ENCODE data around the gene TNS2.
"Not testable (repeated sequence)": the region's sequence is repeated elsewhere in the genome, so short reads cannot be mapped to it uniquely, and the experiment has no call there.

Gene TNS2

DNA sequence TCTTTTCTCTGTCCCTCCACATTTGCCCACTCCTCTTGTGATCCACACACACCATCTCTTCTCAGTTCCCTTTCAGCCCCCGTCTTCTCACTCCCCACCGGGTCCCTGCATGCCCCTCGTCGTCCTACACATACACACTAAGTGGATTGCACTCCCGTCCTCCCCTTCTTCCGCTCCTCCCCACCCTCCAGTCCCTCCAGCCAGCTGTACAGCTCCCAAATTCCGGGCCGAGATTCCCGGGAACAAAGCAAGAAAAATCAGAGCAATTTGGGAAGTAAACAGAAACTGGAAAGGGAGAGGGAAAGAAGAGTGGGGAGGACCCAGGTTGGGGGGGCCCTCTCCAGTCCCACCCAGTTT, 47.3 kb downstream of the TNS2 start:
- no peak for DNase-seq

DNA sequence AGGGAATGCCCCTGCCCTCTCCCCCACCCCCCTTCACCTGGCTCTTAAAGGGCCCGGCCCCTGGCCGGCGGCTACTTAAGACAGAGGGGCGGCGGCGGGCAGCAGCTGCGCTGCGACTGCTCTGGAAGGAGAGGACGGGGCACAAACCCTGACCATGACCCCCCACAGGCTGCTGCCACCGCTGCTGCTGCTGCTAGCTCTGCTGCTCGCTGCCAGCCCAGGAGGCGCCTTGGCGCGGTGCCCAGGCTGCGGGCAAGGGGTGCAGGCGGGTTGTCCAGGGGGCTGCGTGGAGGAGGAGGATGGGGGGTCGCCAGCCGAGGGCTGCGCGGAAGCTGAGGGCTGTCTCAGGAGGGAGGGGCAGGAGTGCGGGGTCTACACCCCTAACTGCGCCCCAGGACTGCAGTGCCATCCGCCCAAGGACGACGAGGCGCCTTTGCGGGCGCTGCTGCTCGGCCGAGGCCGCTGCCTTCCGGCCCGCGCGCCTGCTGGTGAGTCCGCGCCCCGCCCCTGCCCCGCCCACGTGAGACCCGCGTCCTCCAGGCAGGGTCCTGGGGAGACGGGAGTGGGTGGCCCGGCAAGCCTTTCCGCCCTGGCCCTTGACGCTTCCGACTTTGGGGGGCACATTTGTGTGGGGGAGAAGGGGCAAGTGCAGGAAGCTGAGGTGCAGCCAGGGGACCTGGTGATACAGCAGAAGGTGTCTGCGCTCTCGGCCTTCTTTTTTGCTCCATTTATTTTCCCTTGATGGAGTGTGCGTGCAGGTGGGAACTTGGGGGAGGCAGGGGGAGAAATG, 47.9 kb downstream of the TNS2 start, which contains the start of gene IGFBP6:
IGFBP6 (plus strand) TSS at position 104 of the 790 bp plus-strand sequence; CDS start at position 155, 51 bp downstream.
- peak; percentile 45 to 56 for DNase-seq

DNA sequence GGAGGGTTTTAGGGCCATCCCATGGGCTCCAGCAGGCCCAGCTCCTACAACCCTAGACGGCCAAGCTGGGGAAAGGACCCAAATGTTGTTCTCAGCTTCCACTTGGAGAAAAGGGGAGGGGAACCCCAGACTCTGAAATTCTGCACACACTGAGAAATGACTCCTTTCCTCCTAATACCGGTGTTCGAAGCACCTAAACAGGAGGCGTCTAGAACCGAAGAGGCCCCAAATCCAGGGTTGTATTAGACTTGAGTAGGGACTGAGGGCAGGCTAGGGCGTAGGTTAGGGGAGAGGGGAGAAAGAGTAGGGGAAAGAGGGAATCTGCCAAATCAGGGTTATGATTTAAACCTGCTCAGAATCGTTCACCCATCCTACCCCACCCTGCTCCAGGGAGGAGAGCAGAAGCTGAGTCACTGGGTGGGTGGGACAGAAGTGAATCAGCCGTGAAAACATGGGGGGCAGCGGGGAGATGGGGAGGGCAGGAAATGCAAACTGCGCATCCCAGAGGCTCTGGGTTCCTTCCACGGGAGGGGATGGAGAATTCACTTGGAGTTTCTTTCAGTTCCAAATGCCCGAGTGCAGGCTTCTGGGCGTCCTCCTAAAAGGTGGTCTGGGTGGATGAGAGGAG, 48.6 kb downstream of the TNS2 start:
- DNase-seq = peak in 1 of 2 donors; percentile 8

DNA sequence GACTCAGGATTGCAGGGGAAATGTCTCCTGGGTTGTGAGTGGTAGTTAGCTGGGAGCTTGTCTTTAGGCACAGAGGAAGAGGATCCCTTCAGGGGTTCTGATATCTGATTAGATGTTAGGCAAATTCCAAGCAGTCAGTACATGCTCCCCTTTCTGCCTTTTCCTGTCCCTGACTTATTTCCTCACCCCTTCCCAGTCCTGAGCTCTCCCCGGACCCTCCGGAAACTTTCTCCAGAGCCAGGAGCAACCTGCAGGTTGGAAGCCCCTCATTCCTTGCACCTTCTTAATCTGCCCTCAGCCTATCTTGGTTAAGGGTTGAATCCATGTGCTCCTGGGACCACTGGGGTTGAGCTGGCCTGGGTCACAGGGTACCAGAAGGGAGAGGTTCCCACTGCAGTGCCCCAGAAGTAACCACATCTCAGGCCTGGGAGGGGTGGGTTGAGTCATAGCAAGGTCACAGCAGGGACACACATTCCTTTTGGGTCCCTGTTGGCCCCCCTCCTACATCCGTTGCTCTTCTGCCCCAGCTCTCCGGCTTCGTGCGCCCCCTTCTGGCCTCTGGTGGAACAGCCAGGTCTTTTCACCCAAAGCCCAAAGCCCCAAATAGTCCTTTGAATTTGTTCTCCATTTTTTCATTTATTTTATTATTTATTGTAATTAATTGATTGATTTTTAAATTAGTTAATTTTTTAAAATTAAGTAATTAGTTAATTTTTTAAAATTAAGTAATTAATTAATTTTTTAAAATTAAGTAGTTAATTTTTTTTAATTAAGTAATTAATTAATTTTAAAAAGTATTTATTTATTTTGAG, 49.4 kb downstream of the TNS2 start:
- peak; percentile 90 to 92 for DNase-seq

DNA sequence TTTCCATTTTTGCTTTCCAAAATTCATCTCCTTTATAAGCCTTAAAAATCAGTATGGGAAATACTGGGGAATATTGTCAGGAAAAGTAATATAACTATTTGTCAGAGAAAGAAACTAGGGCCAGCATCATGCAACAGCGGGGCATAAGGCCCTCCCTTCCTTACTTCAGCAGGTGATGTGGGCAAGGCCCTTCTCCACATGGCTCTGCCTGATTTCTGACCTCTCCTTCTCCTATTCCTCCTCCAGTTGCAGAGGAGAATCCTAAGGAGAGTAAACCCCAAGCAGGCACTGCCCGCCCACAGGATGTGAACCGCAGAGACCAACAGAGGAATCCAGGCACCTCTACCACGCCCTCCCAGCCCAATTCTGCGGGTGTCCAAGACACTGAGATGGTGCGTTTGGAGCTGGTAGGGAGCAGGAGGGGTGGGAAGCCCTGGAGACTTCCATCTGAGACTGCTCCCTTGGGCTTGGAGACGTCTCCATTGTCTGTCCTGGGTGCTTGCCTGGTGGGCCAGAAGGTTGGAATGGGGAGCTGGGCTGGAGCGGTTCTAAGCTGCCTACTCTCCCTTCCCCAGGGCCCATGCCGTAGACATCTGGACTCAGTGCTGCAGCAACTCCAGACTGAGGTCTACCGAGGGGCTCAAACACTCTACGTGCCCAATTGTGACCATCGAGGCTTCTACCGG, 50.7 kb downstream of the TNS2 start:
- DNase-seq = no peak

DNA sequence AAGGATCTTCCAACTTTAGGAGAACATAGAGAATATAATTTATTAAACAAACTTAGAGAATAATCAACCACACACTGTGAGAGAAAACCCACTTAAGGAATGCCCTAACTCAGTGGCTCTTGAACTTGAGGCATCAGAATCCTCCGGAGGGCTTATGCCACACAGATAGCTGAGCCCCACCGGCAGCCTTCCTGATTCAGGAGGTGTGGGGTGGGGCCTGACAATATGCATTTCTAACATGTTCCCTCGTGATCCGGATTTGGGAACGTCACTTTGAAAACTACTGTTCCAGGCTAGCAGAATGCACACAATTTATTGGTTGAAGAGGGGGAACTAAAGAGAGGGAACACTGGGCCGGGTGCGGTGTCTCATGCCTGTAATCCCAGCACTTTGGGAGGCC, 51.4 kb downstream of the TNS2 start:
- DNase-seq = no peak

DNA sequence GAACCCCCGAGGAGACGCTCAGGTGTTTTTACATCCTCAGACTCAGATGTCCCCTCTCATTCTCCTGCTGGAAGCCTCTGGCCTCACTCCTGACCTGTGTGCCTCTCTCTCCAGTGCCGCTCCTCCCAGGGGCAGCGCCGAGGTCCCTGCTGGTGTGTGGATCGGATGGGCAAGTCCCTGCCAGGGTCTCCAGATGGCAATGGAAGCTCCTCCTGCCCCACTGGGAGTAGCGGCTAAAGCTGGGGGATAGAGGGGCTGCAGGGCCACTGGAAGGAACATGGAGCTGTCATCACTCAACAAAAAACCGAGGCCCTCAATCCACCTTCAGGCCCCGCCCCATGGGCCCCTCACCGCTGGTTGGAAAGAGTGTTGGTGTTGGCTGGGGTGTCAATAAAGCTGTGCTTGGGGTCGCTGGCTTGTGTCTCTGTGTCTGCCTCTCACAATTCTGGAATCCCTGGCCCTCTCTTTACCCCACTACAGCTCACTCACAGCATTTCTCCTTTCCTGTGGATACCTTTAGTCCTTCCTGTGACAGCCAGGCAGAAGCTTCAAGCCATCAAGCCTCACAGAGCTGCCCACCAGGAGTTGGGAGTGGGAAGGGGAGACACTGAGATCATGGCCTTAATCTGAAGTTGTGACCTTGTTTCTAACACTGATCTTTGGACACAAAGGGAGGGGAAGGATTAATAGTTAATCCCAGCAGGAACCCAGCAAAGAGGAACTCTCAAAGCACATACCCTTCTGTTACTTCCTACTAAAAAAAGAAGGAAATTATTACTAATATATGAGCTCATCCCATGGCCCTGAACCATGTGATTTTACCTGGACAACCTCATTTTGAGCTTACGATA, 52.3 kb downstream of the TNS2 start:
- no peak for DNase-seq

DNA sequence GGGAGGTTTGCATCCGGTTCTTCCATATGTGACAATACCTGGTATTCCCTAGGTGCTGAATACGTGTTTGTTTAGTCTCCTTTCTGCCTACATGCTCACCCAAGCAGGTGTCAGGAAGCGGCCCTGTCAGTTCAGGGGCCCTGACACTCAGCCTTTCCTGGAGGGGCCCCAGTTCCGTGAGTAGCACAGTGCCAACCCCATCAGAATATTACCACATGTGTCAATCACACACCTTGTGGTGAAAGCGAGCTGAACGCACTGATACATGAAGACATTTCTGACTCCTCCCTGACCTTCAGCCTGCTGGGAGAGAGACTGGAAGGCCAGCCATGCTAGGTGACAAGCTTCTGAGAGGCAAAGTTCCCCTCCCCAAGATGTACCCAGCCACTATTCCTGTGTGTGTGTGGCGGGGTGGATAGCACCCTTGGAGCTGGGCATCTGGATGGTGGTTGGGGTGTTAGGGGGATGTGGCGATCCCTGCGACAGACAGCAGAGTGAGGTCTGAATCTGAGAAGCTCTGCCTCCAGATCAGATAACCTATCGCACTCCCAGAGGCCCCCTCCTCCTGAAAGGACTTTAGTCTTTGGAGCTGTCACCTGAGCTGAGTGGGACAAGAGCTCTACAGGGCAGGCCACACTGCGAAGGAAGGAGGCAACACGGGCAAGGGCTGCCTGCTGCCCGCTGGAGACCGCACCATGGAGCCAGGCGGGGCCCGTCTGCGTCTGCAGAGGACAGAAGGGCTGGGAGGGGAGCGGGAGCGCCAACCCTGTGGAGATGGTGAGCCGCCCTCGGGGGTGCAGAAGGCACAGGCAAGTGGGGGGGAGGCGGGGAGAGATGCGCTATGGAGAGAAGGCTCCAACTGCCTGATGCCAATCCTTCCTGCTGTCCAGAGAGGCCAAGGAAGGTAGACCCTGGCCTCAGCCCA, 53.3 kb downstream of the TNS2 start, which contains the start of gene SOAT2:
SOAT2 (plus strand) TSS at position 604 of the 925 bp plus-strand sequence; CDS start at position 696, 92 bp downstream.
- peak in 1 of 2 donors; percentile 10 for DNase-seq

DNA sequence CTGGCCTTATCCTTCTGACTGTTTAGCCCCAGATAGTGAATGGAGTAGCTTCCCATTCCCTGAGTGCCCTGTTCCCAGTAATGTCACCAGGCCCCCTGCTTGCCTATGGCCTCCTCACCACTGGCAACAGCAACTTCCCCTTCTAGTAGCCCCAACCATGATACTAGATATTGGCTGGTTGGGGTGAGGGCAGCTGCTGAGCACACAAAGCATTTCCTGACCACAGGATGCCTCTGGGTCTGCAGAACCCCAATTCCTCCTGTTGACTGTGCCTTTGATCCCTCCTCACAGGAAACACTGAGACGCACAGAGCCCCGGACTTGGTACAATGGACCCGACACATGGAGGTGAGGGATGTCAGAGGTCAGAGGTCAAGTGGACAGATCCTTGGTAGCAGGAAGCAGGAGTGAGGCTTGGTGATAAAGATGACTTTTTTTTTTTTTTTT, 54.0 kb downstream of the TNS2 start:
- no peak for DNase-seq

DNA sequence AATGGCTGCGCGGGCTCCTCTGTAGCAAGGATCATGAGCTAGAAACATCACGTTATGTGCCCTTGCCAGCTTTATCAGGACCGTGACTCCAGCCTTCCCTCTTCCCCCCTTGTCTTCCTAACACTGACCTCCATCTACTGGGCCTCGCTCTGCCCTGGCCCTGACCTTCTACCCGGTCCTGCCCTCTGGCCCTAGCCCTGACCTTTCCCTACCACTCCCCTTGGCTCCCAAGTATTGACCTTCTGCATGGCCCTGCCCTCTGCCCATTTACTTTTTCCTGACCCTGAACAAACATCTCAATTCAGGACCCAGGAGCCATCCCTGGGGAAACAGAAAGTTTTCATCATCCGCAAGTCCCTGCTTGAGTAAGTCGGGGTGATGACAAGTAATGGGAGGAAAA, 55.4 kb downstream of the TNS2 start:
- DNase-seq = no peak

DNA sequence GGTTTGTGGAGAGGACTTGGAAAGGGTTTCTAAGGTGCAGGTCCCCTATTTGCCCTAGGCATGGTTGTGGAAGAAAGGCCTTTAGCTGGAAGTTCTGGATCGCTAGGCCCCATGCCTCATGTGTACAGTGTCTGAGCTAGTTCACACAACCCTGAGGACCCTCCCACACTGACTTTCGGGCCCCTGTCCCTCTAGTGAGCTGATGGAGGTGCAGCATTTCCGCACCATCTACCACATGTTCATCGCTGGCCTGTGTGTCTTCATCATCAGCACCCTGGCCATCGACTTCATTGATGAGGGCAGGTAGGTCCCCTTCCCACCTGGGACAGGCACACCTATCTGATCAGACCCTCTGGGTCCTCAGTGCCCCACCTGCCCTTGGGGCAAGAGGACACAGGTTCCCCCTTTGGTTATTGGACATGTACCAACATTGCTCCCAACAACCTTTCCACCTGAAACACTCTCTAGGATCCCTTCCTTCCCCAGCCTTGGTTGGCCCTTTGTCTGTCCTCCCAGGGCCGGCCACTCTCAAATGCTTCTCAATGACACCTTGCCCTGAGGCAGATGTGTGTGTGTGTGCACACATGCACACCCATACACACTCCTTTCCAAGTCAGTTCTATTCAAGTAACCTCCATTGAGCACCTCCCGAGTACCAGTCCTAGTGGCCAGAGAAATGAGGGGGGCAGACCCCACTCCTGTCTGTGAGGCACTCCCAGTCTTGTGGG, 56.0 kb downstream of the TNS2 start:
- DNase-seq = no peak

DNA sequence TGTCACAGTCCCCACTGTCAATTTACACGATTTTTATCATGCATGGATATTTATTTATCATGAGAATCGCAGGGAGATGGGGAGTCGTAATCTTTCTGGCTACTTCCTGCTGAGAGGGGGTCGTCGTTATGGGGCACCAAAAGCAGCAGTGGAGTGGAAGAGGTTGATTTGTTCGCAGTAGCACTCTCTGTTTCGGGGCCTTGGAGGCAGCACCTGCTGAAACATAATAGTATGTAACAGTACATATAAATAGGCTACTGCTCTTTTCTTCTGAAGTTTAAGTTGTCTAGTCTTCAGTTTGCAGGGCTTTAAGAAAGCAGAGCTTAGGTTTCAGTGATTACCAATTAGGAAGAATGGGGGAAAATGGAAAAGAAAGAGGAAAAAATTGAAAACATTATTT, 57.3 kb downstream of the TNS2 start:
- DNase-seq = no peak

DNA sequence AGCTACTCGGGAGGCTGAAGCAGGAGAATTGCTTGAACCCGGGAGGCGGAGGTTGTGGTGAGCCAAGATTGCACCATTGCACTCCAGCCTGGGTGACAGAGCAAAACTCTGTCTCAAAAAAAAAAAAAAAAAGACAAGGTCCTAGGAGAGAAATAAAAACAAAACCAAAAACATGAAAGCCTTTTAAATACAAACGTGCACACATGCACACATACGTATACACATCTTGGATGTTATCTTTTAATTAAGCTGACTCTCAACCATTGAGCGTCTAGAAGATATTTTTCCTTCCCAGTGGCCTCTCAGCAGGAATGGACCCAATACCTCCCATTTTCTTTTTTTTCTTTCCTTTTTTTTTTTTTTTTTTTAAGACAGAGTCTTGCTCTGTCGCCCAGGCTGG, 62.6 kb downstream of the TNS2 start:
- not testable (repeated sequence) for DNase-seq

DNA sequence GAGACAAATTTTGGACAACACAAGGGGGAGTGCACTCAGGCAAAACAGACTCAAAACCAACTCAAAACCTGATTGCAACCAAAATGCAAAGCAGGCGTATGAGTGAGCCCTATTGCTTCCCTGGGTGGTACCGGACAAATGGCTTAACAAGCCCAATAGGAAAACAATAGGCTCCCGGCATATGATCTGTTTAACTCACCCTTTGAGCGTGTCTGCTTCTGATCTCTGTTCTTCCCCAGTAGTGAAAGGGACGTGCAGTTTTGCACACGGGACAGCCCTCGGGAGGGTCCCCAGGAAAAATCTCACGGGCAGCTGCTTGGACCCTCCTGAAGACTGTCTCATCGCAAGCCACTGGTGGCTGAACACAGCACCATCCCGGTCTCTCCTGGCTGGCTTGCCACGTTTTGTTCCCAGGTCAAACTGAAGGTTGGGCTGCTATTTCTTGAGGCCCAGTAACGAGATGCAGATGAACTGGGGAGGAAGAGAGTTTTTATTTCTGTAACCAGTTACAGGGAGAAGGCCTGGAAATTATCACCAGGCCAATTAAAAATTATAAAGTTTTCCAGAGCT, 63.4 kb downstream of the TNS2 start:
- no peak for DNase-seq

DNA sequence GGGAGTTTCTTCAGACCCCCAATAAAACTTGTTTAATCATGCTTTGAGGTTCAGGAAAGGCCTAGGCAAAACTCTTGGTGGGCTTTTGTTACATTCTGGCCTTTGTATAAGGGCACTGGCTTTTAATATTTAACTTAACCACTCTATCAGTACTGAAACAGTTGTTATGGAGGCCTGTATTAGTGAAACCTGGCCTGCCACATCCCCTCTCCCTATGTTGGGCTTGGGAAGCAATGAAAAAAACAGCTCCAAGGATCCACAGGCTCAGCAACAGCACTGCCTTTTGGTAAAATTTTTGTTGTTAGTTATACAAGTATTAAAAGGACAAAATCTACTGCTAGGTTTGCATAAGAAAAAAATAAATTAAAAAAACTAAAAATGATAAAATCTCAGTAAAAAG, 64.1 kb downstream of the TNS2 start:
- DNase-seq = no peak
